Activated CD4-positive, alpha-beta T cell treated with anti-CD3 and anti-CD28 coated beads, Interleukin-2, amount 50 U/mL, for 16 hours (primary cell): ENCODE measurements around the gene DTX4.
A peak's percentile ranks its signal among the peaks of the same experiment; 100 is the strongest.

Source experiments
- DNase-seq: peaks from one replicate; pipeline ENCODE4 v3.0.0-alpha.2; 2020

The DTX4 gene

DNA sequence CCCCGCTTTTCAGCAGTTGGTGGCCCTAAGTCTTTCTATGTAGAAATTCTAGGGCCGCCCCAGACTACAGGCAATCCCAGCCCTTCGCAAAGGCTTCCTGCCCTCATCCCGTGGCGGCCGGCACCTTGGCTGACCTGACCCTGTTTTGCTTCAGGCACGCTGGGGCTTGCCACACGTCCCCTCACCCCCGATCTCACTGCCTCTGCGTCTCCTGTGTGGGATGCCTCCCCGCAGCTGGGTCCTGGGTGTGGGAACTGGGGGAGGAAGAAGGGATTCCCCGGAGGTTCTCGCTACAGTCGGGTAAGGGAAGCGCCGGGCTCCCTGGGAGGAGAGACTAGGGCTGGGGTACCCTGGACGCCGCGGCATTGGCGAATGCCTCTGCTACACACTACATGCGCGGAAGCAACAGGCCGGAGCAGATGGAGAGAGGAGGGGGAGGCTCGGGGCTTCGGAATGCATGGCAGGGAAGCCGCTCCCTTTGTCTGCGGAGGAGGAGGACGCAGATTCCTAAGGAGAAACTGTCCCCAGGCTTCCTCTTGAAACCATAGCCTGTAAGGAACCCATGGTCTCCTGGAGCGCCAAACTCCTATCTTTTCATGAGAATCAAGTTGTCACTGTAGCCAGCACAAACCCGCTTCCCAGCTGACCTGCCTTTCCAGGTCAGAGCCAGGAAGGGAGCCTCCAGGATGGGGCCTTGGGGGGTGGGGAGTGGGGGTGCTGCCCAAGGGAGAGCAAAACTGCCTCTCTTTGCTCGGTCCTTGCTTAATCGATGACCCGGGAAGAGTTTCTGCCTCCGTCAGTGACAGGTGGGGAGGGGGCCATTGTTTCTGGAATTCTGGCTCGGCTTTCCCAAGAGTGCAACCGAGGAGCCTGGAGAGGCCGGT is 1.4 kb downstream of the DTX4 start:
- no peak for DNase-seq

DNA sequence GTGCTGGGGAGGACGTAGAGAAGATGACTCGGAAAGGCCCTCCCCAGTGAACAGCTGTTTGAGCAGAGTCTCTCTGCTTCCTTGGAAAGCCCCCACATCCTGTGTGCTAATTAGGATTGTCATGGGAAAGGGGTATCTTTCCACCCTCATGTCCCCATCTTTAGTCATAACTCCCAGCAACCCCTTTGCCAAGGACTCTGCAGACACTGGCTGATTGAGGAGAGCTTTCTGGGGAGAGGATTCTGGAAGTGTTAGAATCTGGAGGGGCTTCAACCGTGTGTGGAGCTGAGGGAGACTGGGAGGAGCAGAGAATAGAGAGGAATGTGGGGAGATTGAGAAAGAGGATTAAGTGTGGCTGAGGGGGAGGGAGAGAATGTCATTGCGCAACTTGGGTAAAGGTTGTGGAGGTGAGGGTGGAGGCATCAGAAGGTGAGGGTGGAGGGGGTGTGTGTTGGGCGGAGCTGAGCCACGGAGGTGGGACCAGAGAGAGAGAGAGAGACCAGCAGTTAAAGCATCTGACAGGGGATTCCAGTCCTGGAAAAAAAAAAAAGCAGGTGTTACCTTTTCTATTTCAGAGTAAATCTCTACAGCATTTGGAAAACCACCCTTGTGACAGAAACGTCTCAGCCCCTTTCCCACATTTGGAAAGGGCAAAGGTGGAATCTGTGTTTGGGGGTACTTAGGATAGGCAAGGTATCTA is 2.2 kb downstream of the DTX4 start:
- DNase-seq: no peak

DNA sequence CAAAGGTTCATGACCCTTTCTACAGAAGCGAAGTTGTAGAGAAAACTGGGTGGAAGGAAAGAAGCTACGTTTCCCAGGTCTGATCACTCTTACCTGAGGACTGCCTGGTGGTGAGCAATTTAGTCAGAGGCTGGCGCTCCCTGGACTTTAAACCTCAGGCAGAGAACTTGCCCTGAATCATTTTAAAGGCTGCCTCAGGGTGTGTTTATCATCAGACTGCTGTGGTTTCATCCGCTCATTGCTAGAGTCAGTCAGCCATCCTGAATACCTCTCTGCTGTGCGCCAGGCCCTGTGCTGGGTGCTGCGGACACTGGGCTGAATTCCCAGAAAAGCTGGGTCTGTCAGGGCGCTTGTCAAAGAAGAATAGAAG is 2.7 kb downstream of the DTX4 start:
- no peak for DNase-seq

DNA sequence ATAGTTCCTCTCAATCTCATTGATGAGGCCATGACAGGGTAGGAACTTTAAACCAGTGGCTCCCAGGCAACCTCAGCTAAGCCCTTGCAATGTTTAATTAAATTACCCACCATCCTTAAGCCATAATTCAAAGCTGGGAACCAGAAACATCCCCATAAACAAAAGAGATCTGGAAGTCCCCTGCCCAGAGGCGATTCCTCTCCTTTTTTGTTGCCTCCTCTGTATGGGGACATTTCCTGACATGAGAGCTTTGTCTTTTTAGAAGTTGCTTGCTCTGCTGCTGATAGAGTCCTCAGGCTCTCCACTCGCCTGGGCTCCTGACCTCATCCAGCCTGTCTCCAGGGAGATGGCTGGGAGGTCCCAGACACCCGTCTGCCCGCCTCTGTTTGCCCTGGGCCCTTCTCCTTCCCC is 3.2 kb downstream of the DTX4 start:
- DNase-seq: no peak

DNA sequence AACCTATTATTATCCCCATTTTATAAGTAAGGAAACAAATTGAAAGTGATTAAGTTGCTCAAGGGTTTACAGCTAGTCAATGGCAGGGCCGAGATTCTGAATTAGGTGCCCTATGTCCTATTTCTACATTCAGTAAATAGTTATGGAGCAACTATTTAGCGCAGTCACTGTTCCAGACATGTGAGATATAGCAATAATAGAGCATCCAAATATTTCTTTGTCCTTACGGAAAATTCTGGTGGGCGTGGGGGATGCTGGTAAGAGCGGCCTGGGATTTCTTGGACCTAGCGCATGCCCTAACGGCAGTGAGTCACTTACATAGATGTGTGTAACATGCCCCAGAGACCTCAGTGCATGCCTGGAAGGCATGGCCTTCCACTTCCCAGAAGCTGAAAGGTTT is 4.4 kb downstream of the DTX4 start:
- no peak for DNase-seq

DNA sequence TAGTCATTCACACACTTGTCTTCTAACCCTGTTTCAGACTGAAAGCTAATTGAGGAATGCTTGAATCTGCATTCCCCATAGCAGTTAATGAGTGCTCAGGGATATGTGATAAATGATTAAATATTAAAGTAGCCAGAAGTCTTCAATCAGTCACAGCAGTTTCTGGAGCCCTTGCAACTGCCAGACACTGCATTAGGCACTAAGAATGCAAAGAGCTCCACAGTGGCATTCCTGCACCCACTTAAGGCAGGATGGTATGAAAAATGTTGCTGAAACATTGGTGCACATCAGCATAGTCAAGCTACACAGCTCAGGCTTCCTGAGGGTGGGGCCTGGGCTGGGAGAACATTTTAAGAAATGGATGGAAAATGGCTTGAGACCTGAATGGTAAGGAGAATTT is 6.5 kb downstream of the DTX4 start:
- DNase-seq: no peak

DNA sequence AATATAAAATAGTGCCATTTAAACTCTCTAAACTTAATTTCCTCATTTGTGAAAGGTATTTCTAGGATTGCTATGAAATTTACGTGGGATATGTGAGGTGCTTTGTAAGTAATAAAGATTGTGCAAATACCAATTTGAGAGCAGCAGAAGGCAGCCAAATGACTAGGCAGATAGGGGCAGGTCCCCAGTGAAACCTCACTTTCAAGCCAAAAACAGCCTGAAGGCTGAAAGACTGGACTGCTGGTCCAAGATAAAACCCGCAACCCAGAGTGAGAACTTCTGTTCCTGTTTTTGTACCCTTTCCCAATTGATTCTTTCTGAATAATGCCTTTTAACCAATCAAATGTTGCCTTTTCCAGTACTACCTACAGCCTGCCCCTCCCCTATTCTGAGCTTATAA is 7.2 kb downstream of the DTX4 start:
- DNase-seq: no peak

DNA sequence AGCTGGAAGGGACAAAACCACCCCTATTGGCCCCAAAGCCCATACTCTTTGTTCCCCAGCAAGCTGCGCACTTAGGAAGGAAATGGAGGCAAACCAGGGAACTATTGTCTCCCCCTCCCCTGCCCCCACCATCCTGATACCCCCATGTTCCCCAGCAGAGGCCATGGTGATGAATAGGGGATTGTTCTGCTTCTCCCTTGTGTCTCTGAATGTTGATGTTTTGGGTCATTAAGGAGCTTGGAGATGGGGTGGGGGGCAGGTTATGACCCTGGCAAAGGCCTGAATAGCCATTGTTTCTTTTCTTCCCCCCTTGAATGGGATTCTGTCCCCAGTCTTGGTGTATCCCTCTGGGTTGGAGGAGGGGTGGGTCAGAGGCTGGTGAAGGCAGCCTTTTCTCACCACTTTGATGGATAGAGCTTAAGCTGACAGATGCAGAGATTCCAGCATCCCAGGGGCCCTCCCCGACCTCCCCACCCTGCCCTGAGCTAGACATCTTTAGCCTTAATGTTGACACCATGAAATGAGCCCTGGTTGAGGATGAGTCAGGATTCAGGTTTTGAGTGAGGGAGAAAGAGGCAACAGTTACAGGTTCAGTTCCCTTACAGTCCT is 8.3 kb downstream of the DTX4 start:
- no peak for DNase-seq

DNA sequence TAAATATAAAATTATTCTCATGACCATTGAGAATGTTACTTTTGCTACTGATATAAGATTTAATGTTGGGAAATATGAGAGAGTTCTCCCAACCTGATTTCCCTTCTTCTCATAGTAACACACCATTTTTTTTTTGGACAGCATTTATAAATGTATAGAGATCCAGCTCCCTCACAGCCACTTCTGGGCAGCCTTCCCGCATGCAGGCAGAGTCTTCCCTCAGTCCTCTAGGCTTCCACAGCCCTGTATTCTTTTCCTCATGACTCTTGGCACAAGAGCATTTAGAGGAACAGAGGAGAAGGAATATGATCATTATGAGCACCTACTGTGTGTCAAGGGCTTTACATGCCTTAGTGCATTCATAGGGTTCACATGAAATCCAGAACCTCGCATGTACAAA is 9.0 kb downstream of the DTX4 start:
- DNase-seq: no peak

DNA sequence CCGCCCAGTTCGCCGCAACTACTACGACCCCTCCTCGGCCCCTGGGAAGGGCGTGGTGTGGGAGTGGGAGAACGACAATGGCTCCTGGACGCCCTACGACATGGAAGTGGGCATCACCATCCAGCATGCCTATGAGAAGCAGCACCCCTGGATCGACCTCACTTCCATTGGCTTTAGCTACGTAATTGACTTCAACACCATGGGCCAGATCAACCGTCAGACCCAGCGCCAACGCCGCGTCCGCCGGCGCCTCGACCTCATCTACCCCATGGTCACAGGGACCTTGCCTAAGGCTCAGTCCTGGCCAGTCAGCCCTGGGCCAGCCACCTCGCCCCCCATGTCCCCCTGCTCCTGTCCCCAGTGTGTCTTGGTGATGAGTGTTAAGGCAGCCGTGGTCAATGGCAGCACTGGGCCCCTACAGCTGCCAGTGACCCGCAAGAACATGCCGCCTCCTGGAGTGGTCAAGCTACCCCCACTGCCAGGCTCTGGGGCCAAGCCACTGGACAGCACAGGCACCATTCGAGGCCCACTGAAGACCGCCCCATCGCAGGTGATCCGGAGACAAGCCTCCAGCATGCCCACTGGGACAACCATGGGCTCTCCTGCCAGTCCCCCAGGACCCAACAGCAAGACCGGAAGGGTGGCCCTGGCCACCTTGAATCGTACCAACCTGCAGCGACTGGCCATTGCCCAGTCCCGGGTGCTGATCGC is 10.0 kb downstream of the DTX4 start:
- no peak for DNase-seq

DNA sequence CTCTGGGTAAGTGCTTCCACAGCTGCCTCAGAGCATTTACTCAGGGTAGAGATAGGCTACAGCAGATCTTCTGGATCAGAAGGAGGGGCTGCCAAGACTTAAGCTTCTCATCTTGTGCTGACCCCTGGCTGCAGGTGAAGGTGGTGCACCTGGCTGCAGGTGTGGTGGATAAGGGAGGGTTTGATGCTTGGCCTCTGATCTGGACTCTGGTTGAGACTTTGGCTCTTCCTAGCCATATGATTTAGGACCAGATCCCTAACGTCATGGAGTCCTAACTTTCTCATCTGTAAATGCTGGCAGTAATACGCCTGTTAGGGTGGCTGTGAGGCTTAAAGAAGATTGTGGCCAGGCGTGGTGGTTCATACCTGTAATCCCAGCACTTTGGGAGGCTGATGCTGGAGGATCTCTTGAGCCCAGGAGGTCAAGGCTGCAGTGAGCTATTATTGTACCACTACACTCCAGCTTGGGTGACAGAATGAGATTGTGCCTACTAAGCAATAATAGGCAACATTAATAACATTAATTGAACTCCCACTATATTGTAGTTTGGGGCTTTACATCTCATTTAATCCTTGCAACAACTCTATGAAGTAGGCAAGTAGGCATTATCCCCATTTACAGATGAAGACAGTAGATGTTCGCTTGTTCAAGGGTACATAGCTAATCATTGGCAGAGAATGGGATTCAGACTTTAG is 10.7 kb downstream of the DTX4 start:
- DNase-seq: no peak

DNA sequence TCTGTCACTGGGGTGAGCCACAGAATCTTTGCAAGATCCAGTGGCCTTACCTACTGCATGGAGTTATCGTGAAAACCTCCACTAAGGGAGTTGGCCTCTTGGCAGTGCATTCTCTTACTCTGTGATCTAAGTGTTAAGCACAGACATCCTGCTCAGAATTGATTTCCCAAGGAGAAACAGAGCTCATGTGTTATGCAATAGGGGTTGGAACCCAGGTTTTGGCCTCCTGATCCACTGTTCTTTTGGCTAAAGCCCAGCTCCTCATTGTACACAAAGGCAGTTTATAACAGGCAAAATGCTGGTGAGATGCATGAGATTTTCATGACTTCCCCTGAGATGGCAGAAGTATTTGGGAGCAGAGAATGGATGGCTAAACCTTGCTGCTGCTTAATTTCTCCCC is 11.8 kb downstream of the DTX4 start:
- no peak for DNase-seq

DNA sequence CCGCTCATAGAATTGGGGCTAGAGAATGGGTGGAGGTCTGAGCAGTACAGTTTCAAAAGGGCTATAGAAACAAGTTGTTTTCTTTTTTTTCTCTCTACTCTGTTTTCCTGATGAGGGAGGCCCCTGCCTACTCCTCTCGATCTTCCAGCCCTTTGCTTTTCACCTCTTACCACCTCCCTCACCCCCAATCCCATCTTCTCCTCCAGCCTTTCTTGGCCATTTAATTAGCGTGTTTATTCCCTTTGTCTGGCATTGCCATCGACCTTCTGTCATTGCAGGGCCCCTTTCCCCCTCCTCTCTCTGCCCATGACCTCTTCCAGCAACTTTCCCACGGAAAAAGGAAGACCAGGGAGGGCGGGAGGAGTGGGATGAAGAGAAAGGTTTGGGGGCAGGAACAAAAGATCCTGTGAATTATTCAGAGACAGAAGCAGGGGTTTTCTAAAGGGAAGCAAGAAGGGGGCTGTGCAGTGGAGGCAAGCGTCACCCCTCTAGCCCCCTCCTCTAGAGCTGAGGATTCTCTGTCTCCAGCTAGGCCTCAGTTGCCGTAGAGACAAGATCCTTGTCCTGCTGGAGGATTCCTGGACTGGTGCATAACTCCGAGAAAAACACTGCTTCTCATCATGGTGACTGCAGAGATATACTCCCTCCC is 12.9 kb downstream of the DTX4 start:
- no peak for DNase-seq

DNA sequence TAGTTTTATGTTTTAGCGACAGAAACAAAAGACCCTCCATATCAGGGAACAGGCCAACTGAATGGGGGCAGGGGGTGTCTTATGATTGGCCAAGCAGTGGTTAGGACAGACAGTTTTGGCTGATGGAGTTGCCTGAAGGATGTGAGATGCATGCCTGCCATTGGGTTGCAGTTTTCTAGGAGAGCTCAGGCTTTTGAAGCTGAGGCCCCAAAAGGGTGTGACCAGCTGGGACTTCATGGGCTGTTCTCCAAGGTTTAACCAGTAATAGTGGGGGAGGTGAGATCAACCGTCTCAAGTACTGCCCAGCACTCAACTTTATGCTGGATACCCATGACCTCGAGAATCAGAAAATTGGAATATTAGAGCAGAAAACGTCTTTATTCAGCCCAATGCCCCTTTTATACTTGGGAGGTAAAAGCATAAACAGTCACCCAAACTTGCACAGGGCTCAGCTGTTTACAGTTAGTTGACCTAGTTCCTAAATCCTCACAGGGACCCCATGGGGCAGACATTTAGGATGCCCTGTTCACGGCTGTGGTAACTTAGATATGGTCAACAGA is 13.5 kb downstream of the DTX4 start:
- DNase-seq: no peak

DNA sequence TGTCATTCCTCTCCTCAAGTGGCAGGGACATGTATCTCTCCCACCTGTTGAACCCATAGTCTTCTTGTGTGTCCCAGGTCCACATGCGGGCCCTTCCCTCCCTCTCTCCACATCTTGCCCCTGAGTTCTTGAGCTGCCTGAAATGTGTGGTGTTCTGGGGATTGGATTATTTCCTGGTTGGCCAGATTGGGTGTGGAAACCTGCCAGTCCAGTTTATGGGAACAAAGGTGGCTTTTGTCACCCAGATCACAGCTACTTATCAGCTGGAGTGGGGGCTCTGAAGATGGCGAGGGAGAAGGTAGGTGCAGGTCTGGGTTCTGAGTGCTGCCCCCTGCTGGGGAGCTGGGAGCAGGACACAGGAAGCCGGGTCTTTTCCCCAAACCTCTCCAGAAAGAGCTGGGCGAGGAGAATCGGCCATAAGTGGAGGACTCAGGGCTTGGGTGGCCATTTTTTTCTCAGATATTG is 14.2 kb downstream of the DTX4 start:
- DNase-seq: peak; percentile 44

DNA sequence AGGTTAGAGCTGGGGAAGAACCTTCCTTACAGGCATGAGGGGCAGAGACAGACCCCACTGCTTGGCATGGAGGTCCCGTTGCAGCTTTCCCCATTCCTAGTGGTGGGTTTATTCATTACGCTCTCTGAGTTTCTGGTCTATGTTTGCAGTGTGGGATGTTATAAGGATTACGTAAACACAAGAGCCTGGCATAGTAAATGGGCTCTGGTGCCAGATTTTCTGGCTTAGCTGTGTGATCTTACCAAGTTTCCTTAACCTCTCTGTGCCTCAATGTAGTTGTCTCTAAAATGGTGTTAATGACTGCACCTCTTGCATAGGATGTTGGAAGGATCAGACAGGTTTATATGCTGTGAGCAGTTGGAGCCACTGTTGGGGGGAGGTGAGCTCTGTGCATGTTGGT is 15.1 kb downstream of the DTX4 start:
- DNase-seq: no peak

DNA sequence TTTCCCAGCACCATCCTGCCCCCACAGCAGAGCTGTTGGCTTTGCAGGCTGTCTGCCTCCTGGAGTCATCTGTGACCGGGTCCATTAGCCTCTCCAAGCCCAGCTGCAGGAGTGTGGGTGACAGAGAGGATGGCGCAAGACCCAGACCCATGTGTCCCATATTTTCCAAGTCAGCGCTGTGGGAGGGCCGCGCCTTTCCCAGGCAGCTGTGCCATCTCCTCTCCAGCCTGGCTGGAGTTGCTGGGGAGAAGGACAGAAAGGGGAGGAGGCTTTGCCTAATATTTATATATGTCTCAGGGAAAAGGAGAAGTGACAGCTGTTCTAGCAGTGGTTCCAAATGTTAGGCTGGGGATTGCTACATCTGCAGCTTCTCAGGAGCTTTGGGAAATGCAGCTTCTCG is 15.7 kb downstream of the DTX4 start:
- no peak for DNase-seq

DNA sequence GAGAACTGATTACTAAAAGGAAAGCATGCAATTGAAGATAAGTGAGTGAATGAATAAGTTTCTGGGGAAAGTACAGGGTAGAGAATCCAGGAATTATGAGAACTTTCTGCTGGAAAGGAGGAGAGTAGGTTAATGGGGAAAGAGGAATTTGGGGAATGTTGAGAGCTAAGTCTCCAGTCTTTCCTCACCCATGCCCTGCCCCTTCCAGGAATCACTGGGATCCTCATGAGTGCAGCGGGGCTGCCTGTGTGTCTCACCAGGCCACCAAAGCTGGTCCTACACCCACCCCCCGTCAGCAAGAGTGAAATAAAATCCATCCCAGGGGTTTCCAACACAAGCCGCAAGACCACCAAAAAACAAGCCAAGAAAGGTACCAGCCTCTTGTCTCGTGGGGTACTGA is 17.0 kb downstream of the DTX4 start:
- DNase-seq: no peak

DNA sequence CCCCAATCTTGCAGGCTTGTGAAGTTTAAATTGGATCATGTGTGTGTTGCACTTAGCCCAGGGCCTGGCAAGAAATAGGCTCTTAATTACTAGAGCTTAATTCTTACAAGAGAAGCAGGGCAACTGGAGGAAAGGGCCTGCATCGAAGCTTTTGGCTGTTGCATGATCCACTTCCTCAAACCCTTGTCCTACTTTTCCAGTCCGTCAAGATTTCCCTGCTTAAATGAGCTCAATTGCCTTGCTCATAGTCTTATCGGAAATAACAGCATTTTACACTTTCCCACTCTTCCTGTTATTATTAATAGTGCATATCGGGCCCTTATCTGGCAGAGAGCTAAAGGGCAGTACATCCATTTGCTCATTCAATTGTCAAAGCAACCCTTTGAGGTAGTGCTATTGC is 18.1 kb downstream of the DTX4 start:
- no peak for DNase-seq

DNA sequence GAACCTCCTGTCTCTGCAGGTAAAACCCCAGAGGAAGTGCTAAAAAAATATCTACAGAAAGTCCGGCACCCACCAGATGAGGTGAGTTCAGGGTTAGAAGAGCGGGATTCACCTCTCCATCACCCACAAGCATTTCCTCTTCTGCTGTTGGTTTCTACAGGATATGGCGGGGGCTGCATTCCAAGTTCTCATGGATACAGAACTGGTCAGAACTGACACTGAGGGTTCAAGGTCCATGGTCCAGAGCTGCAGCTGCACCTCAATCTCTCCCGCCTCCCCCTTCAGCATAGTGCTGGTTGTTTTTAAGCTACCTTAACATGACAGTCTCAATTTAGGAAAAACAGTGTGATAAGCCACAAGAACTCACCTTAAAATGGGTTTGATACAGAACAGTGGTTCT is 19.2 kb downstream of the DTX4 start:
- DNase-seq: no peak

DNA sequence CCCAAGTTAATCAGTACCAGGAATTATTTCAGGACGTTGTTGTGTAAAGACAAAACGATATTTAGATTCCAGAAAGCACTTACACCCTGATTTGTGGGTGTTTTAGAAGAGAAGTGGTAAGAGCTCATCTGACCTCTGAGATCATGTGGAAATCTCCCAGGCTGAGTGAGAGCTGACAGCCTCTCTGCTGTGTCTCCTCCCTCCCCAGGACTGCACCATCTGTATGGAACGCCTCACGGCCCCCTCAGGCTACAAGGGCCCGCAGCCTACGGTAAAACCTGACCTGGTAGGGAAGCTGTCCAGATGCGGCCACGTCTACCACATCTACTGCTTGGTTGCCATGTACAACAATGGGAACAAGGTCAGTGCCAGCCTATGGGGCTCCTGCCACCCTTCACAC is 20.0 kb downstream of the DTX4 start:
- no peak for DNase-seq

DNA sequence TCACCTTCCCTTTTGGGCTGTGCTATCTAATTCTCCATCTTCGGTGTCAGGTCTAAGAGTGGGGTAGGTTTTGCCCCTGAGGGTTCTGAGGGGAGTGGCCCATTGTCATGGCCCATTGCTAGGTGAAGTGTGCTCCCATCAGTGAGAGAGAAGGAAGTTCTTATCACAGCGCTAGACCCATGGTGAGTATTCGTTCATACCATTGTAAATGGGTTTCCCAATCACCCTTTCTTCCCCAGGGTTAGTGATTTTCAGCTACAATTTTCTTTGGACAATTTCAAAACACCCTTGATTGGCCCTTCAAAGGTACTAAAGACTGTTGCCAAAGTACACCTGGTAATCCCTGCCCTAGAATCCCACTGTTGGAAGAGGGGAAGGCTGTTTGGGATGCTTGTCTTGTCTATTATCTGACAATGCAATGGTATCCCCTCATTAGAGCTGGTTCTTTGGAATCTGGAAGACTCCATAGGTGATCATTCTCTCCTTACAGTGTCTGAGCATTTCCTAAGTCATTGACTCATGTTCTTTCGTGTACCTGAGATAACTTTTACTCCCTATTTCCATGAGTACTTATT is 20.6 kb downstream of the DTX4 start:
- no peak for DNase-seq
